HepG2 (cell line): ENCODE measurements around the gene SCYL1. TPM values are rescaled to one million over a fixed set of nuclear protein-coding genes. Genes with fewer than 3 reads are reported as not detected.

Experiments used
- HNRNPLL ChIP-seq: fragments of 200-400 bp; formaldehyde crosslinking; IDR thresholded peaks from 2 replicates; pipeline ENCODE4 v1.6.1; 2017; ENCODE audit warnings: mild to moderate bottlenecking, low read depth, low read length; ENCODE audit not compliant: poor library complexity, severe bottlenecking
- PCBP2 ChIP-seq: fragments of 200-400 bp; formaldehyde crosslinking; optimal IDR thresholded peaks from 2 replicates; pipeline ENCODE3; 2018; ENCODE audit warnings: low read length, low read depth; ENCODE audit not compliant: poor library complexity, severe bottlenecking
- STAT5B ChIP-seq: sonication (generic); formaldehyde crosslinking; IDR thresholded peaks from 2 replicates; pipeline ENCODE4 v1.4.0; 2020; ENCODE audit warnings: missing genetic modification reagents
- TBX2 ChIP-seq: sonication (generic); formaldehyde crosslinking; IDR thresholded peaks from 2 replicates; pipeline ENCODE4 v1.5.0; 2020; ENCODE audit warnings: missing genetic modification reagents, mild to moderate bottlenecking, borderline replicate concordance
- YEATS2 ChIP-seq: sonication (generic); formaldehyde crosslinking; IDR thresholded peaks from 2 replicates; pipeline ENCODE4 v1.4.0; 2020; ENCODE audit warnings: missing genetic modification reagents, borderline replicate concordance
- ZNF468 ChIP-seq: sonication (generic); formaldehyde crosslinking; IDR thresholded peaks from 2 replicates; pipeline ENCODE4 v1.8.0; 2022; ENCODE audit warnings: mild to moderate bottlenecking, moderate library complexity, missing genetic modification reagents
- polyA plus RNA-seq, 8 experiments: library from polyadenylated mRNA; depleted of rRNA in 3 of 8; stranded (reverse) in 7 of 8; unstranded in 1 of 8; fragments of >200 nt; fragmentation: Illumina TruSeq in 4 of 8; extraction: Trizol in 4 of 8; gene quantifications; 2 replicates each; pipeline versions ENCODE4 v1.2.1 to v1.2.3, GENCODE V29; 2011 to 2016; ENCODE audit warnings: low read depth in 4 of 8, missing spikeins in 1 of 8, mixed read lengths in 1 of 8; ENCODE audit not compliant: insufficient read depth in 1 of 8
- total RNA-seq, 5 experiments: library from RNA; depleted of rRNA; stranded (reverse); fragments of >200 nt; fragmentation: Illumina TruSeq; extraction: Trizol; gene quantifications; 2 replicates each; pipeline ENCODE4 v1.2.3, GENCODE V29; 2016; ENCODE audit warnings: low read depth in 1 of 5
- TF ChIP-seq, protein P1 (sequence below), 2 experiments: sonication (generic) in 1 of 2; formaldehyde crosslinking in 1 of 2; IDR thresholded peaks; 2 replicates each; pipeline versions ENCODE4 v1.4.0 to v1.6.1; 2016 to 2020; ENCODE audit warnings: borderline replicate concordance in 1 of 2, low read depth in 1 of 2, mild to moderate bottlenecking in 1 of 2, missing genetic modification reagents in 1 of 2
- TF ChIP-seq, protein P2 (sequence below): sonication (generic); formaldehyde crosslinking; IDR thresholded peaks from 2 replicates; pipeline ENCODE4 v1.4.0; 2020; ENCODE audit warnings: missing genetic modification reagents
- TF ChIP-seq, protein P3 (sequence below): sonication (generic); formaldehyde crosslinking; IDR thresholded peaks from 2 replicates; pipeline ENCODE4 v1.5.1; 2020; ENCODE audit warnings: mild to moderate bottlenecking, missing genetic modification reagents, moderate library complexity
- TF ChIP-seq, protein P4 (sequence below): sonication (generic); formaldehyde crosslinking; conservative IDR thresholded peaks from 2 replicates; pipeline ENCODE4 v1.8.0; 2022; ENCODE audit warnings: low read depth, missing genetic modification reagents
- TF ChIP-seq, protein P5 (sequence below): sonication (generic); formaldehyde crosslinking; IDR thresholded peaks from 2 replicates; pipeline ENCODE4 v1.5.1; 2020; ENCODE audit warnings: mild to moderate bottlenecking, missing genetic modification reagents

SCYL1 gene
- total and polyA plus RNA-seq, 2 of the 13 experiments (the other 11 are each of a cell fraction or from before 2014, with no cell fraction given), result 65.9 to 103 TPM

DNA sequence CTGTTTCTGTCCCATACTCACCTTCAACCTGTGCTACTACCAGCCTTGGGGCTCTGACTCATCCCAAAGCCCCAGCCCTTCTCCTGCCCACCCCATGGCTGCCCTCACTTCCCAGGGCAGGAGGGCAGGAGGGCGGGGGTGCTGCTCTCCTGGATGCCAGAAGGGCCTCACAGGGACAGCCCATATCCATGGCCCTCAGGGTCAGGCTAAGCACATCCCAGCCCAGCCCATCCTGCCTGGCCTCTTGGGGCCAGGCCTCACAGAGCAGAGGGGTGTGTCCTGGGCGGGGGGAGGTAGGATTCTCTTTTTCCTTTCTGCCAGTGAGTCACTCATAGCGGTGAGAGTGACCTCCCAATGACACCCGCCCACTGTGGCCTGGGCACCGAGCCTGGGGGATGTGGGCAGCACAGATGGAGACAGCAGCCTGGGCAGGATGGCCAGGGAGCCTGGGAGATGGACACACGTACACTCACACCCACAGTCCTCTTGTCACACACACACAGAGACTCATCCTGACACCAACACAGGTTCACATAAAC, 30.9 kb downstream of the SCYL1 start (continued):
- TF ChIP-seq, protein P1, sequence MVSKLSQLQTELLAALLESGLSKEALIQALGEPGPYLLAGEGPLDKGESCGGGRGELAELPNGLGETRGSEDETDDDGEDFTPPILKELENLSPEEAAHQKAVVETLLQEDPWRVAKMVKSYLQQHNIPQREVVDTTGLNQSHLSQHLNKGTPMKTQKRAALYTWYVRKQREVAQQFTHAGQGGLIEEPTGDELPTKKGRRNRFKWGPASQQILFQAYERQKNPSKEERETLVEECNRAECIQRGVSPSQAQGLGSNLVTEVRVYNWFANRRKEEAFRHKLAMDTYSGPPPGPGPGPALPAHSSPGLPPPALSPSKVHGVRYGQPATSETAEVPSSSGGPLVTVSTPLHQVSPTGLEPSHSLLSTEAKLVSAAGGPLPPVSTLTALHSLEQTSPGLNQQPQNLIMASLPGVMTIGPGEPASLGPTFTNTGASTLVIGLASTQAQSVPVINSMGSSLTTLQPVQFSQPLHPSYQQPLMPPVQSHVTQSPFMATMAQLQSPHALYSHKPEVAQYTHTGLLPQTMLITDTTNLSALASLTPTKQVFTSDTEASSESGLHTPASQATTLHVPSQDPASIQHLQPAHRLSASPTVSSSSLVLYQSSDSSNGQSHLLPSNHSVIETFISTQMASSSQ (IDR thresholded peaks at IDR 0.05; ENCODE audit: low read depth), result no peak
- TF ChIP-seq, protein P1 (CRISPR knock-in tag; IDR thresholded peaks at IDR 0.05; ENCODE audit: borderline replicate concordance), result 0 out of 2 replicates have a peak, but pooled peaks have one; percentile 44
- TF ChIP-seq, protein P2, sequence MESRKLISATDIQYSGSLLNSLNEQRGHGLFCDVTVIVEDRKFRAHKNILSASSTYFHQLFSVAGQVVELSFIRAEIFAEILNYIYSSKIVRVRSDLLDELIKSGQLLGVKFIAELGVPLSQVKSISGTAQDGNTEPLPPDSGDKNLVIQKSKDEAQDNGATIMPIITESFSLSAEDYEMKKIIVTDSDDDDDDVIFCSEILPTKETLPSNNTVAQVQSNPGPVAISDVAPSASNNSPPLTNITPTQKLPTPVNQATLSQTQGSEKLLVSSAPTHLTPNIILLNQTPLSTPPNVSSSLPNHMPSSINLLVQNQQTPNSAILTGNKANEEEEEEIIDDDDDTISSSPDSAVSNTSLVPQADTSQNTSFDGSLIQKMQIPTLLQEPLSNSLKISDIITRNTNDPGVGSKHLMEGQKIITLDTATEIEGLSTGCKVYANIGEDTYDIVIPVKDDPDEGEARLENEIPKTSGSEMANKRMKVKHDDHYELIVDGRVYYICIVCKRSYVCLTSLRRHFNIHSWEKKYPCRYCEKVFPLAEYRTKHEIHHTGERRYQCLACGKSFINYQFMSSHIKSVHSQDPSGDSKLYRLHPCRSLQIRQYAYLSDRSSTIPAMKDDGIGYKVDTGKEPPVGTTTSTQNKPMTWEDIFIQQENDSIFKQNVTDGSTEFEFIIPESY (CRISPR knock-in tag), result peak; percentile 12; the same call in 1 of the 2 replicates
- TF ChIP-seq, protein P3, sequence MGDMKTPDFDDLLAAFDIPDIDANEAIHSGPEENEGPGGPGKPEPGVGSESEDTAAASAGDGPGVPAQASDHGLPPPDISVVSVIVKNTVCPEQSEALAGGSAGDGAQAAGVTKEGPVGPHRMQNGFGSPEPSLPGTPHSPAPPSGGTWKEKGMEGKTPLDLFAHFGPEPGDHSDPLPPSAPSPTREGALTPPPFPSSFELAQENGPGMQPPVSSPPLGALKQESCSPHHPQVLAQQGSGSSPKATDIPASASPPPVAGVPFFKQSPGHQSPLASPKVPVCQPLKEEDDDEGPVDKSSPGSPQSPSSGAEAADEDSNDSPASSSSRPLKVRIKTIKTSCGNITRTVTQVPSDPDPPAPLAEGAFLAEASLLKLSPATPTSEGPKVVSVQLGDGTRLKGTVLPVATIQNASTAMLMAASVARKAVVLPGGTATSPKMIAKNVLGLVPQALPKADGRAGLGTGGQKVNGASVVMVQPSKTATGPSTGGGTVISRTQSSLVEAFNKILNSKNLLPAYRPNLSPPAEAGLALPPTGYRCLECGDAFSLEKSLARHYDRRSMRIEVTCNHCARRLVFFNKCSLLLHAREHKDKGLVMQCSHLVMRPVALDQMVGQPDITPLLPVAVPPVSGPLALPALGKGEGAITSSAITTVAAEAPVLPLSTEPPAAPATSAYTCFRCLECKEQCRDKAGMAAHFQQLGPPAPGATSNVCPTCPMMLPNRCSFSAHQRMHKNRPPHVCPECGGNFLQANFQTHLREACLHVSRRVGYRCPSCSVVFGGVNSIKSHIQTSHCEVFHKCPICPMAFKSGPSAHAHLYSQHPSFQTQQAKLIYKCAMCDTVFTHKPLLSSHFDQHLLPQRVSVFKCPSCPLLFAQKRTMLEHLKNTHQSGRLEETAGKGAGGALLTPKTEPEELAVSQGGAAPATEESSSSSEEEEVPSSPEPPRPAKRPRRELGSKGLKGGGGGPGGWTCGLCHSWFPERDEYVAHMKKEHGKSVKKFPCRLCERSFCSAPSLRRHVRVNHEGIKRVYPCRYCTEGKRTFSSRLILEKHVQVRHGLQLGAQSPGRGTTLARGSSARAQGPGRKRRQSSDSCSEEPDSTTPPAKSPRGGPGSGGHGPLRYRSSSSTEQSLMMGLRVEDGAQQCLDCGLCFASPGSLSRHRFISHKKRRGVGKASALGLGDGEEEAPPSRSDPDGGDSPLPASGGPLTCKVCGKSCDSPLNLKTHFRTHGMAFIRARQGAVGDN, result peak; percentile 80
- 0 out of 2 replicates have a peak, but pooled peaks have one; percentile 38 for TF ChIP-seq ZNF468 (CRISPR knock-in tag)
- no peak for TF ChIP-seq PCBP2
- TF ChIP-seq TBX2, result peak; percentile 34; the same call in 1 of the 2 replicates
- no peak for TF ChIP-seq STAT5B (CRISPR knock-in tag)
- TF ChIP-seq, protein P4, sequence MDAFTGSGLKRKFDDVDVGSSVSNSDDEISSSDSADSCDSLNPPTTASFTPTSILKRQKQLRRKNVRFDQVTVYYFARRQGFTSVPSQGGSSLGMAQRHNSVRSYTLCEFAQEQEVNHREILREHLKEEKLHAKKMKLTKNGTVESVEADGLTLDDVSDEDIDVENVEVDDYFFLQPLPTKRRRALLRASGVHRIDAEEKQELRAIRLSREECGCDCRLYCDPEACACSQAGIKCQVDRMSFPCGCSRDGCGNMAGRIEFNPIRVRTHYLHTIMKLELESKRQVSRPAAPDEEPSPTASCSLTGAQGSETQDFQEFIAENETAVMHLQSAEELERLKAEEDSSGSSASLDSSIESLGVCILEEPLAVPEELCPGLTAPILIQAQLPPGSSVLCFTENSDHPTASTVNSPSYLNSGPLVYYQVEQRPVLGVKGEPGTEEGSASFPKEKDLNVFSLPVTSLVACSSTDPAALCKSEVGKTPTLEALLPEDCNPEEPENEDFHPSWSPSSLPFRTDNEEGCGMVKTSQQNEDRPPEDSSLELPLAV (CRISPR knock-in tag), result no peak
- TF ChIP-seq, protein P5, sequence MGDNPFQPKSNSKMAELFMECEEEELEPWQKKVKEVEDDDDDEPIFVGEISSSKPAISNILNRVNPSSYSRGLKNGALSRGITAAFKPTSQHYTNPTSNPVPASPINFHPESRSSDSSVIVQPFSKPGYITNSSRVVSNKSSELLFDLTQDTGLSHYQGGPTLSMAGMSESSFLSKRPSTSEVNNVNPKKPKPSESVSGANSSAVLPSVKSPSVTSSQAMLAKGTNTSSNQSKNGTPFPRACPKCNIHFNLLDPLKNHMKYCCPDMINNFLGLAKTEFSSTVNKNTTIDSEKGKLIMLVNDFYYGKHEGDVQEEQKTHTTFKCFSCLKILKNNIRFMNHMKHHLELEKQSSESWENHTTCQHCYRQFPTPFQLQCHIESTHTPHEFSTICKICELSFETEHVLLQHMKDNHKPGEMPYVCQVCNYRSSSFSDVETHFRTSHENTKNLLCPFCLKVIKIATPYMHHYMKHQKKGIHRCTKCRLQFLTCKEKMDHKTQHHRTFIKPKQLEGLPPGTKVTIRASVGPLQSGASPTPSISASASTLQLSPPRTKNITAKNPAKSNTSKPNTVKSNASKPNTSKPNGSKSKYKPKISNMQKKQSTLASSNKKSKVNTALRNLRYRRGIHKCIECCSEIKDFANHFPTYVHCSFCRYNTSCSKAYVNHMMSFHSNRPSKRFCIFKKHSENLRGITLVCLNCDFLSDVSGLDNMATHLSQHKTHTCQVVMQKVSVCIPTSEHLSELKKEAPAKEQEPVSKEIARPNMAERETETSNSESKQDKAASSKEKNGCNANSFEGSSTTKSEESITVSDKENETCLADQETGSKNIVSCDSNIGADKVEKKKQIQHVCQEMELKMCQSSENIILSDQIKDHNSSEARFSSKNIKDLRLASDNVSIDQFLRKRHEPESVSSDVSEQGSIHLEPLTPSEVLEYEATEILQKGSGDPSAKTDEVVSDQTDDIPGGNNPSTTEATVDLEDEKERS, result 0 out of 2 replicates have a peak, but pooled peaks have one; percentile 24
- TF ChIP-seq YEATS2 (CRISPR knock-in tag), result peak; percentile 52; the same call in 1 of the 2 replicates
- TF ChIP-seq HNRNPLL, result peak; percentile 29
